Smooth muscle cell (in vitro differentiated cells): ENCODE data around the gene VCAM1. TPM values are rescaled to one million over a fixed set of nuclear protein-coding genes. Genes with fewer than 3 reads are reported as not detected.

Source experiments
- DNase-seq: peaks from one replicate; lab custom pipeline; 2025; ENCODE audit not compliant: unreplicated experiment; lab: John Stamatoyannopoulos, UW
- H2AFZ ChIP-seq: fragments of 200-600 bp; sonication (generic); 2 replicates; pipeline ENCODE4 v1.6.0; 2016; ENCODE audit warnings: antibody characterized with exemption, low read depth, mild to moderate bottlenecking
- H3F3A ChIP-seq: fragments of 200-600 bp; sonication (generic); 2 replicates; pipeline ENCODE4 v1.6.0; 2017; ENCODE audit warnings: antibody characterized with exemption, low read depth
- H3K27ac ChIP-seq: fragments of 200-600 bp; sonication (generic); 2 replicates; pipeline ENCODE4 v1.5.1; 2016; ENCODE audit warnings: low read depth, mild to moderate bottlenecking
- H3K27me3 ChIP-seq: fragments of 200-600 bp; sonication (generic); 2 replicates; pipeline ENCODE4 v1.6.1; 2016; ENCODE audit warnings: low read depth, mild to moderate bottlenecking
- H3K36me3 ChIP-seq: fragments of 200-600 bp; sonication (generic); 2 replicates; pipeline ENCODE4 v1.5.1; 2016; ENCODE audit warnings: low read depth
- H3K4me1 ChIP-seq: fragments of 200-600 bp; sonication (generic); 2 replicates; pipeline ENCODE4 v1.5.1; 2016; ENCODE audit warnings: low read depth
- H3K4me2 ChIP-seq: fragments of 200-600 bp; sonication (generic); 2 replicates; pipeline ENCODE4 v1.6.0; 2016; ENCODE audit warnings: mild to moderate bottlenecking
- H3K4me3 ChIP-seq: fragments of 200-600 bp; sonication (generic); 2 replicates; pipeline ENCODE4 v1.5.1; 2016; ENCODE audit warnings: mild to moderate bottlenecking
- H3K79me2 ChIP-seq: fragments of 200-600 bp; sonication (generic); 2 replicates; pipeline ENCODE4 v1.6.0; 2016; ENCODE audit warnings: low read depth, mild to moderate bottlenecking
- H3K9ac ChIP-seq: fragments of 200-600 bp; sonication (generic); 2 replicates; pipeline ENCODE4 v1.6.0; 2016; ENCODE audit warnings: low read depth
- H3K9me3 ChIP-seq: fragments of 200-600 bp; sonication (generic); replicated peaks from 2 replicates; pipeline ENCODE4 v1.5.1; 2016; ENCODE audit warnings: low read depth
- H4K20me1 ChIP-seq: fragments of 200-600 bp; sonication (generic); 2 replicates; pipeline ENCODE4 v1.6.0; 2016; ENCODE audit warnings: low read depth
- CTCF ChIP-seq: fragments of 200-600 bp; sonication (generic); IDR thresholded peaks from 2 replicates; pipeline ENCODE4 v1.5.1; 2017; ENCODE audit warnings: borderline replicate concordance, mild to moderate bottlenecking, antibody characterized with exemption; ENCODE audit not compliant: insufficient read depth, poor library complexity, severe bottlenecking
- WGBS: methylation state at CpG from one replicate; pipeline ENCODE4 v1.1.7; 2016; ENCODE audit warnings: low lambda C conversion rate; 5-methylcytosine and 5-hydroxymethylcytosine counted together
- polyA plus RNA-seq: library from polyadenylated mRNA; unstranded; fragments of >200 nt; fragmentation: Nextera tagmentation; extraction: Ambion mirVana; gene quantifications from 2 replicates; pipeline ENCODE4 v1.2.1, GENCODE V29; 2016
- total RNA-seq: library from RNA; depleted of rRNA; stranded (reverse); fragments of >200 nt; gene quantifications from 2 replicates; pipeline ENCODE4 v1.2.3, GENCODE V29; 2014

Gene VCAM1
- total and polyA plus RNA-seq, 2 experiments from 2014 or later, result 63.8 to 105 TPM

- no peak overlapping the region for H3K9ac ChIP-seq
- H3F3A ChIP-seq, result no peaks in the 10 kb centered on the region
- peaks cover 5% of the 10 kb centered on the region for H3K36me3 ChIP-seq
- TF ChIP-seq CTCF, result no peak
- H3K4me3 ChIP-seq, result no peak overlapping the region
- 56% methylated on average over 3 of the region's 3 CpGs for WGBS
- DNase-seq, result no peak
- H3K27ac ChIP-seq, result peak overlapping the region; percentile 67
- peaks cover 22% of the 10 kb centered on the region for H3K4me1 ChIP-seq
- no peaks in the 10 kb centered on the region for H3K27me3 ChIP-seq
- no peaks in the 10 kb centered on the region for H3K9me3 ChIP-seq
- H2AFZ ChIP-seq, result no peak overlapping the region
- no peaks in the 10 kb centered on the region for H3K79me2 ChIP-seq
- no peaks in the 10 kb centered on the region for H4K20me1 ChIP-seq
- no peak overlapping the region for H3K4me2 ChIP-seq
These were observed 15.1 kb downstream of the VCAM1 start for GRCh38 chr1:100734676-100735075.

- Histone ChIP-seq H3K79me2 (no peaks in the 10 kb centered on the region), H2AFZ (no peak overlapping the region), H3K27me3 (no peaks in the 10 kb centered on the region), H4K20me1 (no peaks in the 10 kb centered on the region), H3K4me2 (no peak overlapping the region), H3K9me3 (no peaks in the 10 kb centered on the region), H3K27ac (peak overlapping the region; percentile 67), H3K4me1 (peaks cover 22% of the 10 kb centered on the region), H3K9ac (no peak overlapping the region), H3K4me3 (no peak overlapping the region), H3F3A (no peaks in the 10 kb centered on the region), H3K36me3 (peaks cover 5% of the 10 kb centered on the region)
- 98% methylated on average over 3 of the region's 3 CpGs for WGBS
- no peak for DNase-seq
- no peak for TF ChIP-seq CTCF
These were observed 15.7 kb downstream of the VCAM1 start for GRCh38 chr1:100735244-100735643.

- DNase-seq, result no peak
- WGBS, result 79% methylated on average over 1 of the region's 1 CpG
- Histone ChIP-seq H3F3A (no peaks in the 10 kb centered on the region), H2AFZ (no peak overlapping the region), H3K27ac (peak overlapping the region; percentile 21), H3K4me3 (no peak overlapping the region), H3K27me3 (no peaks in the 10 kb centered on the region), H4K20me1 (no peaks in the 10 kb centered on the region), H3K36me3 (peaks cover 5% of the 10 kb centered on the region), H3K4me1 (peaks cover 22% of the 10 kb centered on the region), H3K9ac (no peak overlapping the region), H3K79me2 (no peaks in the 10 kb centered on the region), H3K4me2 (no peak overlapping the region), H3K9me3 (no peaks in the 10 kb centered on the region)
- TF ChIP-seq CTCF, result no peak
These were observed 16.8 kb downstream of the VCAM1 start for GRCh38 chr1:100736324-100736723.

- Histone ChIP-seq H2AFZ (no peak overlapping the region), H3K36me3 (peaks cover 5% of the 10 kb centered on the region), H3K79me2 (no peaks in the 10 kb centered on the region), H3K9me3 (no peaks in the 10 kb centered on the region), H3K27ac (peak overlapping the region; percentile 21), H3K9ac (no peak overlapping the region), H3K4me3 (no peak overlapping the region), H3K4me2 (no peak overlapping the region), H3K4me1 (peaks cover 22% of the 10 kb centered on the region), H4K20me1 (no peaks in the 10 kb centered on the region), H3F3A (no peaks in the 10 kb centered on the region), H3K27me3 (no peaks in the 10 kb centered on the region)
- no peak for TF ChIP-seq CTCF
- WGBS, result 24% methylated on average over 1 of the region's 1 CpG
- no peak for DNase-seq
These were observed 17.2 kb downstream of the VCAM1 start for GRCh38 chr1:100736746-100737145.
